Hematopoietic multipotent progenitor cell treated with erythropoietin and hydrocortisone succinate and interleukin-3 and kit ligand, for 8 days (in vitro differentiated cells): ENCODE data around the gene TOR2A.
"Not testable (repeated sequence)": the region's sequence is repeated elsewhere in the genome, so short reads cannot be mapped to it uniquely, and the experiment has no call there.

ENCODE experiments used
- DNase-seq: peaks from one replicate; pipeline ENCODE4 v3.0.0-alpha.2; 2015

The TOR2A gene

DNA sequence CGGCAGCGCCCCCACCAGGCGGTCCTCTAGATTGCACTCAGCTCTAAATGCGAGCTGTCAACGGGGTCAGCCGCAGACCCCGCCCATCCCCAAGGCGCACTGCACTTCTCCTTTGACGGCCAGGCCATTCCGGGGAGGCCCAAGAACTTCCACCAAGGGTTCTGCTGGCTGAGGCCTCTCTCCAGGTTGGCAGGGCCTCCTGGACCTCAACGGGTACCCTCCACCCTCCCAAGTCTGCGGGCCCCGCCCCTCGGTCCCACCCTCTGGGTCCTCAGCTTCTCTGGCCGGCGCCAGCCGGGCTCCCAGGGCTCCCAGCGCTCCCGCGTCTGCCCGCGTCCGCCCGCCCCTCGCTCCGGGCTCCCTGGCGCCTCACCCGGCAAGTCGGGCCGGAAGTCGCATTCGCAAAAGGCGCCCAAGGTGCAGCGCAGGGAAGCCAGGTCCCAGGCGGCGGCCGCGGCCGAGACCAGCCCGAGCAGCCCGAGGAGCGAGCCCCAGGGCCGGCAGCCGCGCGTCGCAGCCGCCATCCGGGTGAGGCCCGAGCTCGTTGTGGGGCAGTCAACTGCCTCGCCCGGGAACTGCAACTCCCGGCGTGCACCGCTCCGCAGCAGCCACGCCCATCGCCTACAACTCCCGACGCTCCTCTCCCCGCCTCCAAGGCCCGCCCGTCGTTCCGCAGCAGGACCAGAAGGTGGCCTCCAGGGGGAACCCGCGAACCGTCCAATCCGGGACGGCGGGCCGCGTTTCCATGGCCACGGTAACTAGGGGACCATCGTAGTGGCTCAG, at the start of gene TOR2A:
TSS of gene TOR2A (minus strand) at position 548 of the 783 bp plus-strand sequence. CDS start at position 524, 24 bp downstream.
- peak; percentile 96 for DNase-seq

DNA sequence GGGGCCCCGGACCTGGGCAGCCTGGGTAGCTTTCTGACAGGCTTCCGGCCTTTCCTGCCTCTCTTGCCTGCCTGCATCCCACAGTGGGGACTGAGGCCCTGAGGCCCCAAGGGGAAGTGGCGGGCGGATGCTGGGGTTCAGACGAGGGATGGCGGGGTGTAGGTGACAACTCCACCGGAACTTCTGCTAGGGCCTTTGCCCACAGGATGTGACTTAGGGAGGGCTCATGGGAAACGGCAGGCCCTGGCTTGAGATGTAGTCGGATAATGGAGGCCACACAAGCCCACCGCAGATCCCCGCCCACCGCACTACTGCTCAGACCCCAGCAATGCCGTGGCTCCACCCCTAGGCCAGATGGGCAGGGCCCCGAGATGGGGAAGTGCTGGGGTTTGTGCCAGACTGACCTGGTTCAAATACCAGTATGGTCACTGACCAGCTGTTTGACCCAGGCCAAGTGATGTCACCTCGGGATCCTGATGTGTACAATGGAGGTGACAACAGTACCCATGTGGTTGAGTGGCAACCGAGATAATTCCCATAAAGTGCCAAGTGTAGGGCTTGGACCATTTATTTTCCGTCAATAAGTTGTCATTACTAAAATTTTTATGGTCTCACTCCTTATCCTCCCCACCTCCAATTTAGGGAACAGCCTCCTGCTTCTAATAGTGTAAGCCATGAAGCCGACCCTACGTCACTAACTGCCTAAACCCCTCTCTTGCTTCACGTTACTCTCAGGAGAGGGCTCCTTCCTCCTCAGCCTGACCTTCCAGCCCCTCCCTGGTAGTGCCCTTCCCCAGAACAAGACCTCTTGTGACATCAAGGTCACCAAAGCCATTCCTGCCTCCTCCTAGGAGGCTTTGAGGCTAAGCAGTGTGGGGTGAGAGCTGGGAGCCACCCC, 48.3 kb upstream of the TOR2A start:
- DNase-seq: peak; percentile 72

- DNase-seq: no peak
These were observed 46.7 kb upstream of the TOR2A start for GRCh38 chr9:127781806-127782205.

DNA sequence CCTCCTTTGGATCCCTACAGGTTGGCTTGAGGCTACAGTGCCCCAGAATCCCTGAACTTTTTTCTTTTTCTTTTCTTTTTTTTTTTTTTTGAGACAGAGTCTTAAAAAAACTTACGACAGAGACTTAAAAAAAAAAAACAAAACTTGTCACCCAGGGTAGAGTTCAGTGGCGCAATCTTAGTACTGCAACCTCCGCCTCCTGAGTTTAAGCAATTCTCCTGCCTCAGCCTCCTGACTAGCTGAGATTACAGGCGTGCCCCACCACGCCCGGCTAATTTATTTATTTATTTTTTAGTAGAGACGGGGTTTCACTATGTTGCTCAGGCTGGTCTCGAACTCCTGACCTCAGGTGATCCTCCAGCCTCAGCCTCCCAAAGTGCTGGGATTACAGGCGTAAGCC, 45.8 kb upstream of the TOR2A start:
- DNase-seq: not testable (repeated sequence)

DNA sequence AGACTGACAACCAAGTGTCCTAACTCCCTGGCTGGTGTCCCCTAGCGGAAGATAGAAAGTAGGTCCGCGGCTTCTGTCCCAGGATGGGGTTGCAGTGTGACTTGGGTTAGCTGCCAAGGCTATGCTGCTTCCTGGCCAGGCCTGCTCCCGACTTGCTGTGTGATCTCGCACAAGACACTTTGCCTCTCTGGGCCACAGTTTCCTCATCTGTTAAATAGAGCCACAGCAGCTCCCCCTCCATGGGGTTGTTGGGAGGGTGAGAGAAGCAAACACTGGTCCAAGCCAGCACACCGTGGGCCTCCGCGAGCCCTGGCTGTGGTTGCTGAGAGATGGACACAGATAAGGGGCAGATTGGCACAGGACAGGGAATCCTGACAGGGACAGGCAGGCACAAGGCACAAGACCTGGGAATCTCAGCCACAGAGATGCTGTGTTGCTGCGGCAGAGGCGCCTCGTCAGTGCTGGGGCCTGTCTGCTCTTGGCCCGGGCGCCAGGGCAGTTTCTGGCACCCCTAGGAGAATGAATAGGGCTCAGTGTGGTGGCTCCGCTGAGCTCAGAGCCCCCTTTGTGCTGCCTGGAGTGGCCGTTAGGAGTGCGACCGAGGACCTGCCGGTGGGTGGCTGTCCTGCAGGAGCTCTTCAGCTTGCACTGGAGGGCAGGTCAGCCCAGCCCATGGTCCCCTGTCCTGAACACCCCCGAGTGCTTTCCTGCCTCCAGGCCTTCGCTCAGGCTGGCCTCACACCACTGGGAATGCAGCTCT, 45.2 kb upstream of the TOR2A start:
- no peak for DNase-seq

DNA sequence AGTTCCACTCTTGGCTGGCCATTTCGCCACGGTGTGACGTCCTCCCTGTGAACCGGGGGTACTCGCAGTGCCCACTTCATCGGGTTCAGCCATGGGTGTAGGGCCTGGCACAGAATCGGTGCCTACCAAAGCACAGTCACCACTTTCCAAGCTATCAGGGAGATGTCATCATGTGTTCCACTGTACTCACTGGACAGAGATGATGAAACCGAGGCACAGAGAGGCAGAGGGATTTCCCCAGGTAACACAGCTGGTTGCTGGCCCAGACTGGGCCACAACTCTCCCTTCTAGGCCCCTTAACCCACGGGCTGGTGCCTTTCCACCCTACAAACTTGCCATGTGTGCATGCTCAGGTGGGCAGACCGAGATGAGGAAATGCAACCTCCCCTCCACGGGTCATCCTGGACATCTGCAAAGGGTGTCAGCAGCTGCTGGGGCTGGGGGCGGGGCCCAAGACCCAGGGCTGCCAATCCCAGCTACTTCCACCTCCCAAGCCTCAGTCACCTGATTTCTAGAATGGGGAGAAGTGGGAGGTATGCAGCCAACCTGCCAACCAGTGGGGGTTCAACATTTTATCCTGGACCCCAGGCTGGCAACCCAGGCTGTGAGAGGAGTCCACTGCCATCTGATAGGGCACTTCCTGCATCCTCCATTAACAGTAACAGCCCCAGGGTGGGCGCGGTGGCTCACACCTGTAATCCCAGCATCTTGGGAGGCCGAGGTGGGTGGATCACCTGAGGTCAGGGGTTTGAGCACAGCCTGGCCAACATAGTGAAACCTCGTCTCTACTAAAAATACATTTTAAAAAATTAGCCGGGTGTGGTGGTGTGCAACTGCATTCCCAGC, 44.3 kb upstream of the TOR2A start:
- no peak for DNase-seq

DNA sequence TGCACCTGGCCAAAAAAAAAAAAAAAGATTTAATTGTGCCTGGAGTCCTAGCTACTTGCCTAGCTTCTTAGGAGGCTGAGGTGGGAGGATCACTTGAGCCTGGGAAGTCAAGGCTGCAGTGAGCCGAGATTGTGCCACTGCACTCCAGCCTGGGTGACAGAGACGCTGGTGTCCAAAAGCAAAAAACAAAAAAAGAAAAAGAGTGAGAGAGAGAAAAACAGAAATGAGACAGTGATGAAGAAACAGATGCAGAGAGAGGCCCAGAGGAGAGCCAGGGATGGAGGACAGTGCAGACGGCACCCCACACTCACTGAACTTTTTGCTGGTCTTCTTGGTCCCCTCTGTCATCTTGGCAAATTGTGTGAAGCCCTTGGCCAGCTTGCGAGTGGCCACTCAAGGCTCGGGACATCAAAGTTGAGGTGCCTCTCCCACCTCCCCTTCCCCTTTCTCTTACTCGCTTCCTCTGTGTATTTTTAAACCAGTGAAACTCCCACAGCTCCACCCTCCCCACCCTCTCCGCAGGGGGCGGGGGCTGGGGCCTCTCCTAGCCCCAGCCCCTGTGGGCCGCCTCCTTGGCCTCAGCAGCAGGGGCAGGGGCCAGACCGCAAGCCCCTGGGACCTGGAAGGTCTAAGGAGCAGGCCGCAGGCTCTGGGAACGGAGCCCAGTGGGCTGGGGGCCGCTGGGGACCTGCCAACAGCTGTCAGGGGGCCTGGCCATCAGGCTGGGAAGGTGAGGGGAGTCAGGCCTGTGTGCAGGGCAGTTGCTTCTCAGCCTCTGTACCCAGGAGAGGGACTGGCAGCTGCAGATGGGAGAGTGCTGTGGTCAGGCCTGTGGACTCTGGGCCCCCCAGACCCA, 43.4 kb upstream of the TOR2A start, which contains the start of gene SH2D3C:
TSS of gene SH2D3C (minus strand) at position 387 of the 856 bp plus-strand sequence. CDS start at position 348, 39 bp downstream.
- no peak for DNase-seq

- DNase-seq: no peak
These were observed 42.4 kb upstream of the TOR2A start for GRCh38 chr9:127777368-127777980.

DNA sequence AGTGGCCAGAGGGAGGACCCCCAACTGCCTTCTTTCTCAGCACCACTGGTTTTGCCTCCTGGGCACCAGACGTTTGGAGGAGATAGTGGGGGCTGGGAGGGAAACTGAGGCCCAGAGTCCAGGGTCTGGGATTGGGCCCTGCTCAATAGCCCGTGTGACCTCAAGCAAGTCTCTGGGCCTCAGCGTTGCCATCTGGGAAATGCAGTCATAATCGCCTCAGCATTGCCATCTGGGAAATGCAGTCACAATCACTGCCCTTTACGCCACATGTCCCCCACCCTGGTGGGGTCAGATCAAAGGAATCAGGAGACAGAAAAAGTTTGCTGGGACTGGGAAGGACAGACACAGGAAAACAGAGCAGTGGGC, 41.8 kb upstream of the TOR2A start:
- DNase-seq: no peak

DNA sequence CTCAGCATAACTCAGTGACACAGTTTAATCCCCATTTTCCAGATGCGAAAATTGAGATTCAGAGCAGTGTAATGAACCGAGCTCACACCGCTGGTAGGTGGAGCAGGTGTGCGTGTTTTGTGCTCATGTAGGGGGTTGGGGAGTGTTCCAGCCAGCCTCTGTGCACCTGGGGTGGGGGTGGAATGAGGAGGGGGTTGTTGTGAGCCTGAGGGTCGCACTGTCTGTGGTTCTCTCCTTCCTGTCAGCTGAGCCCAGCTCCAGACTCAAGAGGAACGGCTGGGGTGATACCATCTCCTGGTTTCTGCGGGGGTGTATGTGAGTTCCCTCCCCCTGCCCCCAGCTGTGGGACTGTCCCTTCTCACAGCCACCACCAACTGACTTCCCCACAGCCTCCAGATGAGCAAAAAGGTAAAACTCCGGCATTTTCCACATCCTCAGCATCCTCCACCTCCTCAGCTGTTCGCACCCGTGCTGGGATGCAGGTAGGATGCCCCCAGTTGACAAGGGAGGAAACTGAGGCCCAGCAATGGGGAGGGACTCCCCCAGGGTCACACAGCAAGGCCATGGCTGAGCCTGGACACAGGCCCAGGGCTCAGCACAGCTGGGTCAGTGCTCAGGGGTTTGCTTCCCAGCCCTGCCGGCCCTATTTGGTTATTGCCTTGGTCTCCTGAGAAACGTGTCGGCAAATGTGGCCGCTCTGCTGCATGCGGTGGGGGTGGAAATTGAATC, 41.3 kb upstream of the TOR2A start:
- peak; percentile 78 for DNase-seq

GRCh38 chr9:127773981-127774380, 38.9 kb upstream of the TOR2A start:
- DNase-seq: no peak

- no peak for DNase-seq
These were observed 38.2 kb upstream of the TOR2A start for GRCh38 chr9:127773272-127773671.

GRCh38 chr9:127772603-127773002, 37.5 kb upstream of the TOR2A start:
- DNase-seq: no peak

- no peak for DNase-seq
These were observed 36.6 kb upstream of the TOR2A start for GRCh38 chr9:127771570-127772189.

GRCh38 chr9:127770905-127771569, 35.9 kb upstream of the TOR2A start:
- DNase-seq: peak; percentile 96

- no peak for DNase-seq
These were observed 35.5 kb upstream of the TOR2A start for GRCh38 chr9:127770583-127770904.

GRCh38 chr9:127769929-127770582, 35.0 kb upstream of the TOR2A start:
- no peak for DNase-seq

DNA sequence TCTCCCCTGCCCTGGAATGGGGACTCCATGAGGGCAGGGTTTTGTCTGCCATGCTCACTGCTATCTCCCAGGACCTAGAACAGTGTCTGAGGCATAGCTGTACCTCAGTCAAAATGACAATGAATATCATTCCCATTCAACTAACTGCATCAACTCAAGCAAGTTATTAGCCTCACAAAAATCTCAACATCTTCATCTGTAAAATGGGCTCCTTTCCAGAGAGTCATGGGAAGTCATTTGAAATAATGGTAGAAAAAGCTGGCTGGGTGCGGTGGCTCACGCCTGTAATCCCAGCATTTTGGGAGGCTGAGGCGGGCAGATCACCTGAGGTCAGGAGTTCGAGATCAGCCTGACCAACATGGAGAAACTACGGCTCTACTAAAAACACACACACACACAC, 34.0 kb upstream of the TOR2A start:
- DNase-seq: no peak

DNA sequence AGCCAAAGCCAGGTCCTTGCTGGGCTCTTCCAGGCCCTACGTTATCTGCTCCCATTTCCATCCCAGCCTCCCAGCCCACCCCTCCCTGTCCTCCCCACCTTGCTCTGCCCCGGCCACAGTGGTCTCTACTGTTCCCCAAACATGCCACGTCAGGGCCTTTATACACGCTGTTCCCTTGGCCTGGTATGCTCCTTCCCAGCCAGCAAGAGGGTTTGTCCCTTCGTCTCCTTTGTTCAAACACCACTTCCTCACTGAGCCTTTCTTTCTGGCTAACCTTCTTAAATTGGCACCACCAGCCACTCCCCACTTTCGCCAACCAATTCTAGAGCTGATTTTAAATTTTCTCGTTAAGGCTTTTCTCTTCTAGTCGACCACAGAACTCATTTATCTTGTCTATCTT, 33.6 kb upstream of the TOR2A start:
- peak; percentile 33 for DNase-seq
